GM19023 (cell line): ENCODE results near the gene ADAM22.
"Not testable (repeated sequence)": the region's sequence is repeated elsewhere in the genome, so short reads cannot be mapped to it uniquely, and the experiment has no call there.

Source experiments
- ATAC-seq: cut with Tn5 transposase; IDR thresholded peaks from one replicate; pipeline ENCODE4 v1.9.1; 2021; ENCODE audit warnings: mild to moderate bottlenecking, moderate library complexity; ENCODE audit not compliant: unreplicated experiment

ADAM22 gene

GRCh38 chr7:87933953-87934698, at the start of gene ADAM22:
Gene ADAM22, plus strand, starts transcription at chr7:87934251. Its CDS starts 215 bp downstream, at chr7:87934466.
- ATAC-seq = peak; percentile 95

GRCh38 chr7:87885018-87885417, 49.0 kb upstream of the ADAM22 start:
- ATAC-seq = no peak

DNA sequence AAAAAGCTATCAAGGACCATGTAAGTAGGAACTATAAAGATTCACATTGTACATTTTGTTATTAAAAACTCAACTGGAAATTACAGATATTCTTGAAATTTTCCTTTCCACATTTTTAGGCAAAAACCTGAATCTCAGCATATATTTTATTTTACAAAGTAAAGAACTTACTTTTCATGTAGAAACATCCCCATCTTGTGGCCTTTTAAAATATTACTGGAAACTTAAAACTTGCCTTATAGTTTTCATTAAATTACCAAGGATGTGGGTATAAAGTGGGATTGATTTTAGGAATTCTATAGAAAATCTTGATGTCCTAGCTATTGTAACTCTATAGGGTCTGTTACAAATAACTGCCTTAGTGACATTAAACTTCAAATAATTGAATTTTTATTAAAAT, 47.2 kb upstream of the ADAM22 start:
- ATAC-seq = no peak

- ATAC-seq = no peak
Measured at GRCh38 chr7:87895363-87895762, 38.7 kb upstream of the ADAM22 start.

DNA sequence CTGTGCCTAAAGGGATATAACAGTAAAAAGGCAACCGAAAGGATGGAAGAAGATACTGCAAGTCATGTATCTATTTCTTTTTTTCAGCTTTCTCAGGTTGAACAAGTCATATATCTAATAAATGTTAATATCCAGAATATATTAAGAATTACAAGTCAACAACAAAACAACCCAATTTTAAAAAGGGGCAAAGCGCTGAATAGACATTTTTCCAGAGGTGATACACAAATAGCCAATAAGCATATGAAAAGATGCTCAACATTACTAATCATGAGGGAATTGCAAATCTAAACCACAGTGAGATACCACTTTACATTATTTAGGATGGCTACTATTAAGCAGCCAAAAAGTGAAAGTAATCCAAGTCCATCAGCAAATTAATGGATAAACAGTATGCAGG, 34.8 kb upstream of the ADAM22 start:
- ATAC-seq = no peak

DNA sequence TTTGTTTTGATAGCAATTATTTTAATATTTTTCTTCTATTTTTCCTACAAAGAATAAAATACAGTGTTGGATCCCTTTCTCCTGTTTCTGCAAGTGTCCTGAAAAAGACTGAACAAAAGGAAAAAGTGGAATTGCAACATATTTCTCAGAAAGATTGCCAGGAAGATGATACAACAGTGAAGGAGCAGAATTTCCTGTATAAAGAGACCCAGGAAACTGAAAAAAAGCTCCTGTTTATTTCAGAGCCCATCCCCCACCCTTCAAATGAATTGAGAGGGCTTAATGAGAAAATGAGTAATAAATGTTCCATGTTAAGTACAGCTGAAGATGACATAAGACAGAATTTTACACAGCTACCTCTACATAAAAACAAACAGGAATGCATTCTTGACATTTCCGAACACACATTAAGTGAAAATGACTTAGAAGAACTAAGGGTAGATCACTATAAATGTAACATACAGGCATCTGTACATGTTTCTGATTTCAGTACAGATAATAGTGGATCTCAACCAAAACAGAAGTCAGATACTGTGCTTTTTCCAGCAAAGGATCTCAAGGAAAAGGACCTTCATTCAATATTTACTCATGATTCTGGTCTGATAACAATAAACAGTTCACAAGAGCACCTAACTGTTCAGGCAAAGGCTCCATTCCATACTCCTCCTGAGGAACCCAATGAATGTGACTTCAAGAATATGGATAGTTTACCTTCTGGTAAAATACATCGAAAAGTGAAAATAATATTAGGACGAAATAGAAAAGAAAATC, 26.7 kb upstream of the ADAM22 start:
- not testable (repeated sequence) for ATAC-seq

DNA sequence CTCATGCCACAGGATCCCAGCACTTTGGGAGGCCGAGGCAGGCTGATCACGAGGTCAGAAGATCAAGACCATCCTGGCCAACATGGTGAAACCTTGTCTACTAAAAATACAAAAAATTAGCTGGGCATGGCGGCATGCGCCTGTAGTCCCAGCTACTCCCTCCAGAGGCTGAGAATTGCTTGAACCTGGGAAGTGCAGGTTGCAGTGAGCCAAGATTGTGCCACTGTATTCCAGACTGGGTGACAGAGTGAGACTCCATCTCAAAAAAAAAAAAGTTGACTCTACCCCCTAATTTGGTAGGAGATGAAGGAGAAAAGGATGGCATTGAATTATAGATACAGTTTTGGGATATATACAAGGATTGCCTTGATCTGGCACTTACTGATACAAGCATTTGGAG, 25.2 kb upstream of the ADAM22 start:
- ATAC-seq = not testable (repeated sequence)

GRCh38 chr7:87912121-87912520, 21.9 kb upstream of the ADAM22 start:
- no peak for ATAC-seq

- ATAC-seq = no peak
Measured at GRCh38 chr7:87918740-87919139, 15.3 kb upstream of the ADAM22 start.

- no peak for ATAC-seq
Measured at GRCh38 chr7:87919875-87920274, 14.2 kb upstream of the ADAM22 start.

DNA sequence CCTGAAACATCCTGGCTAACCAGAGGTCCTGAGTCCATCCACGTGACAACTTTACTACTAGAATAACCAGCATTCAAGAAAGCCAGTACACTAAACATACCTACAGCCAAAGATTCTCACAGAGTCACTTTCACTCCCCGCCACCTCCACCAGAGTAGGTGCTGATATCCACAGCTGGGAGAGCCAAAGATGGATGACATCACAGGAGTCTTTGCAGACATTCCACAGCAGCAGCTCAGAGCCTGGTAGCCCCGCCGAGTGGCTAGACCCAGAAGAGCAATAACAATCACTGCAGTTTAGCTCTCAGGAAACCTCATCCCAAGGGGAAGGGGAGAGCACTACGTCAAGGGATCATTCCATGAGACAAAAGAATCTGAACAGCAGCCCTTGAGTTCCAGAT, 13.5 kb upstream of the ADAM22 start:
- ATAC-seq = no peak

DNA sequence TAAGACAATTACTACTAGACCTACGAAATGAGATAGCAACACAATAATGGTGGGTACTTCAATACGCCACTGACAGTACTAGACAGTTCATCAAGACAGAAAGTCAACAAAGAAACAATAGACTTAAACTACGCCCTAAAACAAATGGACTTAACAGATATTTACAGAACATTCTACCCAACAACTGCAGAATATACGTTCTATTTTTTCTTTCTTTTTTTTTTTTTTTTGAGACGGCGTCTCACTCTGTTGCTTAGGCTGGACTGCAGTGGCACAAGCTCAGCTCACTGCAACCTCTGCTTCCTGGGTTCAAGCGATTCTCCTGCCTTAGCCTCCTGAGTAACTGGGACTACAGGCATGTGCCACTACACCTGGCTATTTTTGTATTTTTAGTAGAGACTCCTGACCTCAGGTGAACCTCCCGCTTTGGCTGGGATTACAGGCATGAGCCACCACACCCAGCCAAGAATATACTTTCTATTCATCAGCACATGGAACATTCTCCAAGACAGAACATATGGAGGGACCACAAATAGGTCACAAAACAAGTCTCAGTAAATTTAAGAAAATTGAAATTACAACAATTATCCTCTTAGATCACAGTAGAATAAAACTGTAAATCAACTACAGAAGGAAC, 11.2 kb upstream of the ADAM22 start:
- ATAC-seq = not testable (repeated sequence)

DNA sequence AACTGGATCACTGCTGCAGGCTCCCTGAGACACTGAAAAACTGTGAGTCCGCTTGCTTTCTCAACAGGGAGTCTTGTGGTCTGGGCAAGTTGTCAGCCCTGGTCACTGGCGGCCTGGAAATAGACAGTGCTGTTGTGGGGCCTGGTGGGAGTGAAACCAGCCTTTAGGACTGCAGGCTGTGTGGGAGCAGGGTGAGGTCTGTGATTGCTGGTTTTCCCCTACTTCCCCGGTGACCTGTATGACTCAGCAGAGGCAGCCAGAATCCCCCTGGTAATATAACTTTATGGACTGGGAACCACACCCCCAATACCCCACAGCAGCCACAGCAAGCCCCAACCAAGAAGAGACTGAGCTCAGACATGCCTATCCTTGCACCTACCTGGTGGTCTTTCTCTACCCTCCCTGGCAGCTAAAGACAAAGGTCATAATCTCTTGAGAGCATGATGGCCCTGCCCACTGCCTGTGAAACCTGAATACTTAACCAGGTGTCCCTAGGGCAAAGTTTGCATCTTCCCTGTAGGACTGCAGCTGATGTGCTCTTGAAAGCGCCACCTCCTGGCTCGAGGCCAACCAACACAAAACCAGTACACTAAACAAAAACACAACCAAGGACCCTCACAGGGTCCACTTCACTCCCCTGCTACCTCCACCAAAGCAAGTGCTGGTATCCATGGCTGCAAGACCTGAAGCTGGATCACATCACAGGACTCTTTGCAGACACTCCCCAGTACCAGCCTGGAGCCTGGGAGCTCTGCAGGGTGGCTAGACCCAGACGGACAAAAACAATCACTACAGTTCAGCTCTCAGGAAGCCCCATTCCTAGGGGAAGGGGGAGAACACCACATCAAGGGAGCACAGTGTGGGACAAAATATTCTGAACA, 7.2 kb upstream of the ADAM22 start:
- ATAC-seq = peak; percentile 96

GRCh38 chr7:87933605-87933952, 472 bp upstream of the ADAM22 start:
- no peak for ATAC-seq

DNA sequence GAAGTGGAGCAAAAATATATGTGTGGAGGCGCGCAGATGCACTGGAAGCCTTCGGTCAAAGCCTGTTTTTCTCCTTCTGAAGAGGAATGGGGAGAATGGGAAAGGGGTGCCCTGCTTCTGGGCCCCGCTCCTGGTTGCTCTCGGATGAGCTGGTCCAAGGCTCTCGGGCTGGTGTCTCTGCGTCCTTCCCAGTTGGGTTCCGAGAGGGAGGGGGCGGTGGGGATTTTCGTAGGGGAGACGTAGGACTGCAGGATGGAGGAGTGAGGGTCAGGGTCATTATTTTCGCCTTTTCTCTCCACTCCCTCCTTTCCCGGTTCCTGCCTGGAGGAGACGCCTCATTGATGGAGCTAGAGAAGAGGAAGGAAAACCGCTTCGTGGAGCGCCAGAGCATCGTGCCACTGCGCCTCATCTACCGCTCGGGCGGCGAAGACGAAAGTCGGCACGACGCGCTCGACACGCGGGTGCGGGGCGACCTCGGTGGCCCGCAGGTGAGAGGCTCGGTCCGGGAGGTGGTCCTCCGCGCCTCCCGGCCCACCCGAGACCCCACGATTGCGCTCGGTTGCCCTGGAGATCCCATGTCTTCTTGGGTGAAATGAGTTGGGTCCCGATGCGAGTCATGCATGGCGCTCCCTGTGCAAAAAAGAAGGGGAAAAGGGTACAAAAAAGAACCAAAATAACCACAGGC, 790 bp downstream of the ADAM22 start:
- ATAC-seq = peak; percentile 8

DNA sequence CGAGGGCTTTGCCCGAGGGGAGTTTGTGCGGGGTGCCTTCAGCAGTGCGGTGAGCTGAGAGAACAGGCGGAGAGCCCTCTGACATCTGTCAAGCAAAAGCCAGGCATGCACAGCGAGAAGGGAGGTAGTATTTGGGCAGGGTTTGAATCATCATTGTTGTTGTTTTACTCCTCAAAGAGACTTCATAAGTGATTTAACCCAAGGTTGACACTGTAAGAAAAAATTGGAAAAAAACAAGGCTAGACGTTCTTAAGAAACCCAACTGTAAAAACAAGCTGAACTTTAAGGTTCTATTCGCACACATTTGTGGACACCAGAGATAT, 1.3 kb downstream of the ADAM22 start:
- no peak for ATAC-seq

GRCh38 chr7:87941138-87941537, 7.1 kb downstream of the ADAM22 start:
- no peak for ATAC-seq

DNA sequence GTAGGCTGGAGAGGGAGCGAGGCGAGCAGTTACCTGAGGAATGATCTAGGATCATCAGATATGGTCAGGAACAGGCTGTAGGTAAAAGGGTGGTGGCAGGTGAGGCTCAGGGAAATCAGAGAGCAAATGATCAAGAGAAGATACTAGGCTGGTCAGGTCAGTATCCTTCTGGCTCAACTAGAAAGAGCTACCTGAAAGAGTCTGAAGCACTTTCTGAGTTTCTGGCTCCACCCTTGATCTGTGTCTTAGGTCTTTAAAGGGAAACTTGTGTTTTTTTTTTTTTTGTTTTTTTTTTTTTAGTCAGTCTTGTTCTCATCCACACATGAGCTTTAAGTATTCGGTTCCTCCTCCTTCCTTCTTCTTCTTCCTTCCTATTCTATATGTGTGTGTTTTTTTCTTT, 10.5 kb downstream of the ADAM22 start:
- no peak for ATAC-seq

- ATAC-seq = not testable (repeated sequence)
Measured at GRCh38 chr7:87945926-87946325, 11.9 kb downstream of the ADAM22 start.

DNA sequence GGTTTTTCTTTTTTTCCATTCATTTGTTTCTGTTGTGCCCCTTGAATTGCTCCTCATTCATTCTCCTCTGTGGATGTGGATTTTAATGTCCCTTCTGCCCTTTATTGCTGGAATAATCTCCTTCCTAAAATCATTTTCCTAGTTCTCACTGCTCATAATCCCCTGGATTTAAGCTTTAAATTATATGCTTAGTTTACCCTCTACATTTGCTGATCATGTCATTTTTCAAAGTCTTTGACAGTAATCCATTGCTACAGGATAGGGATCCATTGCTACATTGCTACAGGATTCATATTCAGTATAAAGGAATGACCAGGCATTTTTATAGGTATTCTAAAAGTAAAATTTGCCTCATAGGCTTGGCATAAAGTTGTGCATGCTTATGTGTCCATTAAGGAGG, 14.3 kb downstream of the ADAM22 start:
- ATAC-seq = no peak

- no peak for ATAC-seq
Measured at GRCh38 chr7:87959336-87959735, 25.3 kb downstream of the ADAM22 start.
